GM10847 (cell line): ENCODE data around the gene ATP8B4.

Experiments
- POLR2A ChIP-seq: IDR thresholded peaks from 2 replicates; pipeline ENCODE4 v1.6.1; 2011; ENCODE audit not compliant: insufficient read length; ENCODE audit errors: extremely low read depth

The ATP8B4 gene

DNA sequence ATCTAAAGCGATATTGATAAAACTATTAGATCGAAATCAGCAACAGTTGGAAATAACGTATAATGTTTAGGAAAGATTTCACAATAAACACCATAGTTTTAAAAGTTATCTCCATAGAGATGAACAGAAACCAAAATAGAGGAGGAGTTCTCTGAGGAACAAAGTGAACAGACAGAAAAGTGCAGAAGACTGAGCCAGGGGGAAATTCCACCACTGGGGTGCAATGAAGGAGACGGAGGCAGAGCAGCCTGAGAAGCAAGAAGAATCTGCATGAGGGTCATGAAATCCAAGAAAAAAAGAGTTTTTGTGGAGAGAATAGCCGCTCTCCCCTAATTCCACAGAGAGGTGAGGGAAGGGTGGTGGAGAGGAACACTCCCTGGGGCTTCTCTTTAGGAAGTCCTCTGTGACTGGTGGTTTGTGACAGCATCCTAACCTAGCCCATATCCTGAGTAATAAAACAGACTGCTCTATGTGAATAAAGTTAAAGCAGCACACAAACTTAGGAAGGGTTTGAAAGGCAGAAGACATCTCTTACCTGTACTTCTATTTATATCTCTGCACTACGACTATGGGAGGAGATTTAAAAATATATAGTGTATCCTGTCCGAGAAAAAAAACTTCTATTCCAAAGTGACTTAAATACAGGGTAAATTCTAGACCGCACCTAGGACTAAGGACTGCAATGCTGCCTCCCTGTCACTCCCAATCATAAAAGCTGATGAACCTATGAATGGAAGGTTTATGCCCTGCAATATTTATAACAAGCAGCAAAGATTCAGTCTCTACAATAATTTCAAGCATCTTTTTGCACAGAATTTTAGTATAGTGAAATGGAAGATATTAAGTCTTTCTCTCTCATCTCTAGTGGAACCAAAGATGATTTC, 22.9 kb downstream of the ATP8B4 start:
- no peak for TF ChIP-seq POLR2A

DNA sequence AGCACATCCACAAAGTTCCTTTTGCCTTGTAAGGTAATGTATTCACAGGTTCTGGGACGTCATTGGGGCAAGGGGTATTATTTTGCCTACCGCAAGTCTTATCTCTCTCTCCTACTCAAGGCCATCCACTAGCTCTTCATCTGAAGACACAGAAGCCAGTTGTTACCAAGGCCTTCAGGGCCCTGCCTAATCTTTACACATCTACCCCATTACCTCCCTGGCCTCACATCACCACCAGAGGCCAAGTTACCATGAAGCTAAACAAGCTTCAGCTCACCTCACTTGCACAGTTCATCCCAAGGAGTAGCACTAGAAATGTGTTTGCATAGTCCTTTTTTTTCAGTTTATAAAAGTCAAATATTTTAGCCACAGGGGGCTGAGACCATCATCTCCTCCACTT, 34.1 kb downstream of the ATP8B4 start:
- no peak for TF ChIP-seq POLR2A

DNA sequence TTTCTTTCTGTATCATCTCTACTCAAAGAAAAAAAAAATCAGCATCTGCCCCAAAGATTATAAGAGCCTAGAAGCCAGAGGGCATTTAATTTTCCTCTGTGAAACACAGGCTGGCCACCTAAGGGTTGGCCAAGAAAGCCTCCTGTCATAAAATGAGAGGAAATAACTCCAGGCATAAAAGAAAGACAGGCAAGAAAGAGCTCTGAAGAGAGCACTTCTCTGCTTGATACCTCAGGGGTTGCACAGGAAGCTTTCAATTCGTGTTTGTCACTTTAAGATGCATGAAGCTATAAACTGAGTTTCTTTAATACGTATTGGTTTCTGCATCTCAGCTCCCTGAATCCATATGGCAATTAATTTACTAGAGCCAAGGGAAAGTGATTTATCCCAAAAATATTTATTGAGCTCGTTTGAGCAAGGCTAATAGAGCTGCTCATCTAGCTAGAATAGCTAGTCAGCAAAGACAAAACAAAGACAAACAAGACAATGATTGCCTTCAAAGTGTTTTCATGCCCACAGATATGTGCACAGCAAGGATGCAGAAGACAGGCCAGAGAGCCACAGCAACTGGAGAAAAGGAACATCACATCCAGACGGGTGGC, 35.5 kb downstream of the ATP8B4 start:
- no peak for TF ChIP-seq POLR2A

DNA sequence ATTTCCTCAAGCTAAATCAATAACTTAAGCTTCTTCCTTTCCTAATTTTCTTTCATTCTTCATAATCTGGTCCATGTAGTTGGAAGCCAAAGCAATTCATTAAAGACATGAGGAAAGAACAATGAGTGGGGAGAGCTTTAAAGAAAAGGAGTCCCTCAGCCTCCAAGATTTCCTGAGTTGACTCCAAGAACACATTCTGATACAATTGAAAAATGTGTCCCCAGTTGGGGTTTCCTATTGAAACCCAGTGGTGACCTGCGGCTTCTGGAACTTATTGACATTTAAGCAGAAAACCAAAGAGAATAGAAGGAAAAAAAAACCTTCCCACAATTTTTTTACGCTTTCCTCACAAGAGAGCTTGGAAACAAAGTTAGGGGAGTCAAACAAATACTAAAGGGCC, 37.0 kb downstream of the ATP8B4 start:
- no peak for TF ChIP-seq POLR2A

DNA sequence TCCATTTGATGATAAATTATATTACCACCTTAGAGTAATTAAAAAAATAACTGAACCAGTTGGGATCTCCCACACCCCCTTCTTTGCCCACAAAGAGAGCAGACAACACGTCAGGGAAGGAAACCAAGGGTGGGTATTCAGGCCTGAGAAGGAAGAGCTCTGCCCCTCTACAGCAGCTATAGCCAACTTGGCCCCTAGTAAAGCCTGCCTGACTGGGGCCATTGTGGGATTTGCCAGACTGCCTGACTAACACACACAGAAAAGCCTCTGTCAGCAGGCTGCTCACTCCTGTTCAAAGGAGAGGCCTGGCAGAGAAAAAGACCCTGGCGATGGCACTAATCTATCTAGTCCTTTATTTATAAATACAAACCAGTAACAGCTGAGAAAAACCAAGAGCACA, 41.4 kb downstream of the ATP8B4 start:
- TF ChIP-seq POLR2A = no peak

DNA sequence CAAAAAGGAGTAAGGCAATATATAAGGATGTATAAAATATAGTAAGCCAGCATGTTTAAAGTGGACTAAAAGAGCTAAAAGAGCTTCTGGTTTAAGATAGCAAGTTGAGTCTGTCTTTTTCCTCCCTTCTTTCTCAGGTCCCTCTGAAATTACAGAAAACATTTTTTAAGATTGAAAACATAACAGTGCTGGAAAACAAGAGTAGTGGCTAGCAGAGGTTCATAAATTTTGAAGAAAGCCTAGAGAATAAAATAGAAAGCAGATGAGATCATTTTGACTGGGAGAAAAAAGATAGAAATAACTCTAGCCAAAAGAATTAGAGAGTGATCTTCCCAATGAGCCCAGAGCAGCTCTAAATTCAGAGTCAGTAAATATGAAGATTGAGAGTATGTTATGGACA, 41.9 kb downstream of the ATP8B4 start:
- TF ChIP-seq POLR2A = no peak

DNA sequence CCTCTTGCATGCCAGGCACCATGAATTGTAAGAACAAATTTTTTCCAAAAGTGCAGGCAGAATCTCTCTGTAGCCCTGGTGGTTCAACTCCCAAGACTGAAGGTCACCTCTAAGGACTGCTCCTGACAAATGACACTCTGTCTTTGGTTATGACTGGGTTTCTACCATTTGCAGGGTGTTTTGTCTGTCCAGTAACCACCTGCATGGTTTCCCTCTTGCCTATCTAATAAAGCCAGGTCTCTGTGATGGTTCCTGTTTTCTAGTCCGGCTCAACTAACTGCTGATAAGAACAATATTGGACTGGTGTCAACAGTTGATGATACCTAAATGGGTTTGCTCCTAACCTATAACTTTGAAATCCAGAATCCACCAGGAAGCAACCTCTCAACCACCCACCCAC, 43.7 kb downstream of the ATP8B4 start:
- TF ChIP-seq POLR2A = no peak

DNA sequence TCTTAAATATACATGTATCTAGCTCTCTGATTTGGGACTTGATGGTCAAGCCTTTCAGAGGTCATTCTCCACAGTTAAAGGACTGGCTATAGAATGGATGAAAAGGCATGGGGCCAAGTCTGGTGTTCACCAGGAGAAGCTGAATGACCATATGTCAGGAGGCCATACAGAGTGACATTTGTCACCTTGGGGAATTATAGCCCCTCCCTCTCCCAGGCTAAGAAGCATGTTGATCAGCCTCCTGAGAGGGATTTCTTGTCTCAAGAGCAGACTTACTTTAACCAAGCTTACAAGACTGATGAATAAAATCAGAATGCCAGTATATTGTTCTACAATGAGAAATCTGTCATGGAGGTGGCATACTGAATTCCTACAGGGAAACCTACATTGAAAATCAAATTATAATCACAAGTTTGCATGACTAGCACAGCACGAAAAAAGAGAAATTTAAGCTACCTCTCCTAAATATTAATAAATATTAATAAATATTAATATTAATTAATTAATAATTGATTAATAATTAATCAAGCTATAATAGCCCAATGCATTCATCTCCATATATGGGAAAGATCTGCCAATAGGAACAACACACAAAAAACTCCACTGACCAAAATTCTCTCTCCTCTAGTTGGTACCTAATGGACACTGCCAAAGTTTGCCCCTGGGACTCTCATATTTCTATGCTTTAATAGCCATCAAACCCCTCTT, 47.3 kb downstream of the ATP8B4 start:
- no peak for TF ChIP-seq POLR2A

DNA sequence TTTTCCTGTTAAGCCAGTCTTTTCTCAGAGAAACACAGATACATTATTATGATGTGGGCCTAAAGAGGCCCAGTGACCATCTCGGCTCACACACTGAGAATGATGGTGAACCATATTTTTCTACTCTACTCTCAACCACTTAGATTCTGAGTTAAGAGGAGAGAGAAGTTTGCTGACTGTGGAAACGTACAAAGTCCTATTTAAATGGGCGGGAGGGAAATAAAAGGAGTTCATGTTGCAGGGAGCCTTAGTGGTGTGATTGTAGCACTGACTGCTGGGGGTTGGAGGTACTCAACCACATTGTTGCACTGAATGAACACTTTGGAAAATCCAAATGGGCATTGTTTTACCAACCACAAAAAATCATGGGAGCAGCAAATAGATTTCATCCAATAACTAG, 51.0 kb downstream of the ATP8B4 start:
- no peak for TF ChIP-seq POLR2A

DNA sequence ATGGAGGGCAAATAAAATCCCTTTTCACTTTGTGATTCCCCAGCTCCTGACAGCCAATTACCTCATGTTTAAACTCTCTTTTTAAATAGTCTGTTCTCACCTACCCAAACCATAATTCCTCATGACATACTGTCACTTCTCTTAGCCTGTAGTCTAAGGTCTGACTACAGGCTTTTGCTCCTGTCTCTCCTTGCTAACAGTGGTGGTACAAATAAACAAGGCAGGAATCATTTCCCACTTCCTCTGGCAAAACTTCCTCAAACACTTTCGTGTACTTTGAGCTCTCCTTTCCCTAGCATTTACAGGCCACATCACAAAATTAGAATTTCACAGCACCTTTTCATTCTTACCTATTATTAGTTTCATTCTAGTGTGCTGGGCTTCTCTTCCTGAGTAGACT, 51.8 kb downstream of the ATP8B4 start:
- no peak for TF ChIP-seq POLR2A

DNA sequence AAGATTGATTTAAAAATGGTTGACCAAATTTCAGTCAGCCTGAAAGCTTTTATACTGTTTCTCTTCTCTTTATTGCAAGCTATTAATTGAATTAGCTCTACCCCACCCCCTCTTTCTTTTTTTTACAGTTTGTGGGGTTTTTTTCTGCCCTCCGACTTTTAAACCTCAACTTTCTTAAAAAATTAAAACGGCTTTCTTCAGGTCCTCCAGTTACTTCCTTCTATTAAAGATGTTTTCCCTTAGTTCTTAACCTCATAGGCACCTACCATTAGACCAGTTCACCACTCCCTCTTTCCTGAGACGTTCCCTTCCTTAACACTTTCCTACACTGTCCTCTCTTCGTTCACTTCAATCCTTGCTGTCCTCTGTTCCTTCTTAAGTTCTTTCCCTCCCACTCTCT, 52.4 kb downstream of the ATP8B4 start:
- TF ChIP-seq POLR2A = no peak

DNA sequence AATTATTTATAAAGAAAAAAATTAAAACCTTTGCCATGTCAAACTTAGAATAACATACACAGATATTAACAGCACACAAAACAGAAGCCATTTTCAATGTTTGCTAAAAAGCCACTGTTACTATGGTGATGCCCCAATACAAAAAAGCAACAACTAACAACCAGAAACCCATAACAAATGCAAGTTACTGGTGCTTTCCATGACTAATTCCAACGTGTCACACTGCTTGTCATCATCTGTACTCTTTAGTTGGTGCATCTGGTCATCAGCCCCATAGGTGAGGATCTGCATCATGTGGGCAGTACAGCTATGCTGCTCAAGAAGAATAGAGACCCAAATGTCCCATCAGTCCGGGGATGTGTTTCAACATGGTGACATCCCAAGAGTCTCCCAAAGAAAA, 52.8 kb downstream of the ATP8B4 start:
- no peak for TF ChIP-seq POLR2A

DNA sequence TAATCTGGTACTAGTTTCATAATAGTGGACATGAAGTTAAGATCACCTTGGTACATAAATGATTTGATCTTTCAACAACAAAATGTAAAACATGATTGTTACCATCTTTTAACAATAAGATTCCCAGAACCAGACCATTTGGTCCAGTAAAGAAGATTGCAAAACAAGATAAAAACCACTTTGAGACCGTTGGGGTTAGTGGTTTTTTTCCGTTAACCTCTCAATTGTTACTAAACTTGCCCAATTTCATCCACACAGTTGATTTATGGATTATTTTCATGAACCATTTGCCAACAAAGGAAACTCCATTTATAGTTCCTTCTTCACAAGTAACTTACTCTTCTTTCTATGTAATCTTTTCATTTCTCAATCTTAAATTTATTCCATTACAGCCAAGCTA, 53.8 kb downstream of the ATP8B4 start:
- TF ChIP-seq POLR2A = no peak

DNA sequence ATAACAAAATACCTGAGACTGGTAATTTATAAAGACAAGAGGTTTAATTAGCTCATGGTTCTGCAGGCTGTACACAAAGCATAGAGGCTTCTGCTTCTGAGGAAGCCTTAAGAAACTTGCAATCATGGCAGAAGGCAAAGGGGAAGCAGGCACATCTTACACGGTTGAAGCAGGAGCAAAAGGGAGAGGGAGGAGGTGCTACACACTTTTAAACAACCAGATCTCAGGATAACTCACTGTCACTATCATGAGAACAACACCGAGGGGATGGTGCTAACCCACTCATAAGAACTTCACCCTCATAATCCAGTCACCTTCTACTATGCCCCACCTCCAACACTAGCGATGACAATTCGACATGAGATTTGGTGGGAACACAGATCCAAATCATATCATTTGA, 54.4 kb downstream of the ATP8B4 start:
- no peak for TF ChIP-seq POLR2A

DNA sequence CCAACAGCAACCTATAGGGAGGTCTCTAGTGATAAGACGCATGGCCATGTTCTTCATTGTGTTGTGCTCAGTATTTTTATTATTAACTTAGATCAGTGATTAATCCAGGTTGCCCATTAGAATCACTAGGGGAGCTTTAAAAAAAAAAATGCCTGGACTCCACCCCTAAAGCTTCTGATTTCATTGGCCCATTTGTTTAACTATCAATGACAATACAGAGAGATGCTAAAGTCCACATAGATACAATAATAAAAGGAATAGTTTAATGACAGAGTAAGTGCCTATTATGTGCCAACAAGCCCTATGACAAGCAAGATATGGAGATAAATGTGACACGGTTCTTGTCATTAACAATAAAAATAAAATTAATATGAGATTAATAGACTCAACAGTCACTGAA, 55.8 kb downstream of the ATP8B4 start:
- no peak for TF ChIP-seq POLR2A

DNA sequence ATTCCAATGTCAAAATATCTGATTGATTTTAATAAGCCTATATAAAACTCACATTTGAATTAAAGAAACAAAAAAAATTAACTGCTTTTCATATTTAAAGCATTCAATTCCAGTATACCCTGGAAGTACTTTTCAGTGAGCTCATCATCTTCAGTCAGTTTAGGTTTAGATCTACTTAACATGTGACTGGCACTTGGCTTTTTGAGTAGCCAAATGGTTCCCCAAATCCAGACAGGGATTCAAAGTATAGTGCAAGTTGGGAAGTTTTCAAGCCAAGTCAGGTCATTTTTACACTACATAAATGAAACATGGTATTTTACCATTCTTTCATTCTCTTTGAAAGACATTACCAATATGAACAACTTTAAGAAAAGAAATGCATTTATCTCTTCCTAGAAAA, 57.5 kb downstream of the ATP8B4 start:
- TF ChIP-seq POLR2A = no peak

DNA sequence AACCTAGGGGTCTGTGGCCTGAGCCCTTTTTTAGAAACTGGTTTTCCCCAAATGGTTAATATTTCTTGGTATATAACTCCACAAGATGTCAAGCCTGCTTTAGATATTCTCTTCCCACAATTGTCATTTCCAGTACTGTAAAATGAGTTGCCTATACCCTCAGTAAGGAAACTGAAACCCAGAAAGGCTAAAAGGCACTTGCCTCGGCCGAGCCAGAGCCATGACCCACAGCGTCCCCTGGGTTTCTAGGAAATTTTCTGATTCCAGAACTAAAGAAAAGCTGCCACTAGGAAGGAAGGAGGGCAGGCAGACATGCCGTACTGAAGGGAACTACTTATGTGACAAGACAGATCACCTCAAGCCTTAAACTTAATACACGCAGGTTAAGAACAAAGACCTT, 59.1 kb downstream of the ATP8B4 start:
- TF ChIP-seq POLR2A = no peak

DNA sequence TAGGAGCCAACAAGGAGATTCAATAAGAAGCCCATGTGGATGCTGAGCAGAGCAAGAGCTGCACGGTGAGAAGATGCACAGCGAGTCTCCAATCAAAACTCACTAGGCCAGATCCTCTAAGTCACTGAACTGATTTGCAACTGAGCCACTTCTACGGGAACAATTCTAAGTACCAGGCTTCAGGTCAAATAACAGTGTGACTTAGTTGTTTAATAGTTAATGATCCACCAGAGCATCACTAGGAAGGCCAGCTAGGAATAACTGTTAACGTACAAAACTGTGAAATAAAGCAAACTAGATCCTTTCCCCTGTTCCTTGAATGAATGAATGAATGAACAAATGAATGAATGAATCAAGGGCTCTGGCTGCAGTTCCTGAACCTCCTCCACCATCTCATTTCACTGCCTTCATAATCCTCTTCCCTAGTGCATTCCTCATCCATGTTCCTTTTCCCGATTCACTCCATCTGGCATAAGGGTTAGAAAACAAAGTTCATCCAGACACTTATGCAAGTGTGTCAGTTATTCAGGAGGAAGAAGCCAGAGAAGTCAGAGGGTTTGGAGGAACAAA, 59.7 kb downstream of the ATP8B4 start:
- no peak for TF ChIP-seq POLR2A
